Measurements from ENCODE around the gene CEBPB.

Gene CEBPB

GRCh38 chr20:50203951-50204937 is 13.6 kb downstream of the CEBPB start:
- no peak for TF ChIP-seq FOXP2 (optimal IDR thresholded peaks at IDR 0.05; ENCODE audit: borderline replicate concordance, extremely low read depth, extremely low read length, insufficient read depth)

GRCh38 chr20:50207026-50207425 is 16.4 kb downstream of the CEBPB start:
- no peak for TF ChIP-seq REST (IDR thresholded peaks at IDR 0.05; ENCODE audit: insufficient read depth in 1 of 2, low read depth in 2 of 2, low read length in 2 of 2)
- no peak for TF ChIP-seq FOXP2 (optimal IDR thresholded peaks at IDR 0.05; ENCODE audit: borderline replicate concordance, extremely low read depth, extremely low read length, insufficient read depth)
- TF ChIP-seq POLR2AphosphoS5 (IDR thresholded peaks at IDR 0.05; ENCODE audit: low read depth, low read length): no peak

- no peak for TF ChIP-seq FOXP2 (optimal IDR thresholded peaks at IDR 0.05; ENCODE audit: borderline replicate concordance, extremely low read depth, extremely low read length, insufficient read depth)
- no peak for TF ChIP-seq POLR2AphosphoS5 (IDR thresholded peaks at IDR 0.05; ENCODE audit: low read depth, low read length)
- TF ChIP-seq REST (IDR thresholded peaks at IDR 0.05; ENCODE audit: insufficient read depth in 1 of 2, low read depth in 2 of 2, low read length in 2 of 2): no peak
- TF ChIP-seq TAF1 (IDR thresholded peaks at IDR 0.05; ENCODE audit: borderline replicate concordance, insufficient read depth, low read length): no peak
- TF ChIP-seq SIN3A (IDR thresholded peaks at IDR 0.05; ENCODE audit: borderline replicate concordance, insufficient read depth, low read length): no peak
Measured at GRCh38 chr20:50208085-50208491, 17.5 kb downstream of the CEBPB start.

GRCh38 chr20:50210066-50210619 is 19.5 kb downstream of the CEBPB start:
- TF ChIP-seq POLR2AphosphoS5 (IDR thresholded peaks at IDR 0.05; ENCODE audit: low read depth, low read length) (no peak), REST (IDR thresholded peaks at IDR 0.05; ENCODE audit: insufficient read depth in 1 of 2, low read depth in 2 of 2, low read length in 2 of 2) (no peak), FOXP2 (optimal IDR thresholded peaks at IDR 0.05; ENCODE audit: borderline replicate concordance, extremely low read depth, extremely low read length, insufficient read depth) (no peak), SIN3A (IDR thresholded peaks at IDR 0.05; ENCODE audit: borderline replicate concordance, insufficient read depth, low read length) (no peak), TAF1 (IDR thresholded peaks at IDR 0.05; ENCODE audit: borderline replicate concordance, insufficient read depth, low read length) (no peak)

- TF ChIP-seq TAF1 (IDR thresholded peaks at IDR 0.05; ENCODE audit: borderline replicate concordance, insufficient read depth, low read length): no peak
- TF ChIP-seq REST (IDR thresholded peaks at IDR 0.05; ENCODE audit: insufficient read depth in 1 of 2, low read depth in 2 of 2, low read length in 2 of 2): no peak
- no peak for TF ChIP-seq POLR2AphosphoS5 (IDR thresholded peaks at IDR 0.05; ENCODE audit: low read depth, low read length)
- TF ChIP-seq SIN3A (IDR thresholded peaks at IDR 0.05; ENCODE audit: borderline replicate concordance, insufficient read depth, low read length): no peak
- no peak for TF ChIP-seq FOXP2 (optimal IDR thresholded peaks at IDR 0.05; ENCODE audit: borderline replicate concordance, extremely low read depth, extremely low read length, insufficient read depth)
Measured at GRCh38 chr20:50211091-50211490, 20.5 kb downstream of the CEBPB start.
